AG09309 (cell line): ENCODE data around the gene RASSF4.

Source experiments
- DNase-seq: peaks from one replicate; pipeline ENCODE4 v3.0.0-alpha.2; 2010; ENCODE audit warnings: low read depth
- H3K4me3 ChIP-seq: 2 replicates; pipeline ENCODE4 v1.5.1; 2011; ENCODE audit warnings: mild to moderate bottlenecking, low read depth, low read length, moderate library complexity; ENCODE audit not compliant: control insufficient read depth
- TF ChIP-seq, protein P1 (sequence below): IDR thresholded peaks from 2 replicates; pipeline ENCODE4 v1.5.1; 2011; ENCODE audit warnings: mild to moderate bottlenecking, low read depth, low read length, inconsistent platforms; ENCODE audit not compliant: insufficient read depth, control insufficient read depth; ENCODE audit errors: missing control alignments

Gene RASSF4

DNA sequence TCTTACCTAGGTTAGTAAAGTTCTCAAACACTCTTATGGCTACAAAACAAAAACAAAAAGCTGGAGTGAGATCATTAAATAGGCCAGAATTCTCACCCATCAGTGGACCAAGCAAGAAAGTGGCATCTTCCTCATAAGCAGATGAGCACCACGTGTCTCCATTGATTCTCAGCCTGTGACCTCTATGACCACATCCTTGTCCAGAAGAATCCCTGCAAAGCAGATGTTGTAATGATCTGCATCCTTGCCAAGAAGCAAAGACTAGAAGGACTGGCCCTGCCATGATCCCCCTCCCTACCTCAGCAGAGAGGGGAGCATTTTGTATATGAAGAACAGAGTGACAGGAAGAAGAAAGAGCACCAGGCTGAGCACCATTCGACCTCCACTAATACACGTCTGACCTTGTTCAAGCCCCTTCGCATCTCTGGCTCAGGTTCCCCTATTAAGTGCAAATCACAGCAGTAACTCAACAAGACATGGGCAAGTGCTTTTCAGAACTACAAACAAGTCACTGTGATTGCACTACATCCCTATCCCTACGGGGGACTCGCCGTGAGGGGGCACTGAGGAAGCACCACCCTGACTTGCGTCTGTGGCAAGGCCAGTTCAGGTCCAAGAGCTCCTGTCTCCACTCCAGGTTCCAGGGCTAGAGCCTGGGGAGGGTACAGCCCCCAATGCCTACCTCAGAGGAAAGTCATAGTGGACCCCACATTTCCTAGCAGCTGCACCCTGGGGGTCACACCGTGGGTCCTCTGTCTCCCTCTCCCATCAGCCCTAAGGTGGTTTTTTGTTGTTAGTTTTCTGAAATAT lies 22.2 kb upstream of the RASSF4 start:
- no peak for DNase-seq
- TF ChIP-seq, protein P1, sequence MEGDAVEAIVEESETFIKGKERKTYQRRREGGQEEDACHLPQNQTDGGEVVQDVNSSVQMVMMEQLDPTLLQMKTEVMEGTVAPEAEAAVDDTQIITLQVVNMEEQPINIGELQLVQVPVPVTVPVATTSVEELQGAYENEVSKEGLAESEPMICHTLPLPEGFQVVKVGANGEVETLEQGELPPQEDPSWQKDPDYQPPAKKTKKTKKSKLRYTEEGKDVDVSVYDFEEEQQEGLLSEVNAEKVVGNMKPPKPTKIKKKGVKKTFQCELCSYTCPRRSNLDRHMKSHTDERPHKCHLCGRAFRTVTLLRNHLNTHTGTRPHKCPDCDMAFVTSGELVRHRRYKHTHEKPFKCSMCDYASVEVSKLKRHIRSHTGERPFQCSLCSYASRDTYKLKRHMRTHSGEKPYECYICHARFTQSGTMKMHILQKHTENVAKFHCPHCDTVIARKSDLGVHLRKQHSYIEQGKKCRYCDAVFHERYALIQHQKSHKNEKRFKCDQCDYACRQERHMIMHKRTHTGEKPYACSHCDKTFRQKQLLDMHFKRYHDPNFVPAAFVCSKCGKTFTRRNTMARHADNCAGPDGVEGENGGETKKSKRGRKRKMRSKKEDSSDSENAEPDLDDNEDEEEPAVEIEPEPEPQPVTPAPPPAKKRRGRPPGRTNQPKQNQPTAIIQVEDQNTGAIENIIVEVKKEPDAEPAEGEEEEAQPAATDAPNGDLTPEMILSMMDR: no peak
- no peak overlapping the region for H3K4me3 ChIP-seq

DNA sequence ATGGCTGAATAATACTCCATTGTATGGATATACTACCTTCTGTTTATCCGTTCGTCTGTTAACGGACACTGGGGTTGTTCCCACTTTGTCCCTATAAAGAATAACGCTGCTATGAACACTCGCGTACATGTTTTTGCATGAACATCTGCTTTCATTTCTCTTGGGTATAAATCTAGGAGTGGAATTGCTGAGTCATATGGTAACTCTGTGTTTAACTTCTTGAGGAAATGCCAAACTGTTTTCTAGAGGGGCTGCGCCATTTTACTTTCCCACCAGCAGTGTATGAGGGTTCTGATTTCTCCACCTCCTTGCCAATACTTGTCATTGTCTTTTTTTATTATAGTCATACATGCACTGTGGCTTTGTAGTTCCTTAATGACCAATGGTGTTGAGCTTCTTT lies 20.6 kb upstream of the RASSF4 start:
- TF ChIP-seq, protein P1: no peak
- no peak for DNase-seq
- no peak overlapping the region for H3K4me3 ChIP-seq

DNA sequence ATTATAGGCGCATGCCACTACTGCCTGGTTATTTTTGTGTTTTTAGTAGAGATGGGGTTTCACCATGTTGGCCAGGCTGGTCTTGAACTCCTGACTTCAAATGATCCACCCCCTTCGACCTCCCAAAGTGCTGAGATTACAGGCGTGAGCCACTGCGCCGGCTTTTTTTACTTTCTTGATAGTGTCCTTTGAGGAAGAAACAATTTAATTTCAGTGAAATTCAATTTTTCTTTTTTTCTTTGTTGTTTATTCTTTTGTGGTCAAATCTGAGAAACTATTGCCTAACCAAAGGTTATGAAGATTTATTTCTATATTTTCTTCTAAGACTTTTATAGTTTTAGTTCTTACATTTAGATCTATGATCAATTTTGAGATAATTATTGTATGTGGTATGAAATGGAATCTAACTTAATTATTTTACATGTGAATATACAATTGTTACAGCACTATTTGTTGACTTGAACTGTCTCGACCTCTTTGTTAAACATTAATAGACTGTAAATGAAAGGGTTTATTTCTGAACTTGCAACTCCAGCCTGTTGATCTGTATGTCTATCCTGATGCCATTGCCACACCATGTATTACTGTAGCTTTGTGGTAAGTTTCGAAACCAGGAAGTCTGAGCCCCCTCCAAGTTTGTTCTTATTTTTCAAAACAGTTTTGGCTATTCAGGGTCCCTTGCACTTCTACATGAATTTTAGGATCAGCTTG lies 19.8 kb upstream of the RASSF4 start:
- no peak for DNase-seq
- no peak overlapping the region for H3K4me3 ChIP-seq
- TF ChIP-seq, protein P1: no peak

DNA sequence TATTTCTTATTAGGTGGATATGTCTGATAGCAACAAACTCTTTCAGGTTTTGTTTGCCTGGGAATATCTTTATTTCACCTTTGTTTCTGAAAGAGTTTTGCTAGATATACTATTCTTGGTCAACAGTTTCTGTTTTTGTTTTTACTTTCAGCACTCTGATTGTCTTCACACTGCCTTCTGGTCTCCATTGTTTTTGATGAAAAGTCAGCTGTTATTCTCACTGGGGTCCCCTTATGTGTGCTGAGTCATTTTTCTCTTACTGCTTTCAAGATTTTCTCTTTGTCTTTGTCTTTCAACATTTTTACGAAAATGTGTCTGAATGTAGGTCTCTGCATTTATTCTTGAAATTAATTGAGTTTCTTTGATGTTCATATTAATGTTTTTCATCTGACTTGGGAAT lies 15.2 kb upstream of the RASSF4 start:
- TF ChIP-seq, protein P1: no peak
- no peak for DNase-seq
- no peak overlapping the region for H3K4me3 ChIP-seq

DNA sequence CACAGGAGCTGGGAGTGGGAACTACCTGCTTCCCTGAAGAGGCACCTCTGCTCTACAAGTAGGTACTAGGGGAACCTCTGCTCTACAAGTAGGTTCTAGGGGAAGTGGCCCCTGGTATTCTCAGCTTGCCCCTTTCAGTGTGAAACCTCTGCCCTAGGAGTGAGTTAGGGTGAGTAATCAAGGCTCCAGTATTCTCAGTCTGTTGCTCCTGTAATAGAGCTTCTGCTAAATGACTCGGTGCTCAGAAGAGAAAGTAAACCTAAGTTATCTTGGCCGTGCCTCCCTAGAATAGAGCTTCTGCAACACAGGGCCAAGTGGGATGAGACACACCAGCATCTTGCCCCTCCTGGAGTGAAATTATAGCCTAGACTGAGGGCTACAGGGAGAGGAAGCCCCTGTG lies 13.4 kb upstream of the RASSF4 start:
- no peak overlapping the region for H3K4me3 ChIP-seq
- TF ChIP-seq, protein P1: no peak
- DNase-seq: no peak

DNA sequence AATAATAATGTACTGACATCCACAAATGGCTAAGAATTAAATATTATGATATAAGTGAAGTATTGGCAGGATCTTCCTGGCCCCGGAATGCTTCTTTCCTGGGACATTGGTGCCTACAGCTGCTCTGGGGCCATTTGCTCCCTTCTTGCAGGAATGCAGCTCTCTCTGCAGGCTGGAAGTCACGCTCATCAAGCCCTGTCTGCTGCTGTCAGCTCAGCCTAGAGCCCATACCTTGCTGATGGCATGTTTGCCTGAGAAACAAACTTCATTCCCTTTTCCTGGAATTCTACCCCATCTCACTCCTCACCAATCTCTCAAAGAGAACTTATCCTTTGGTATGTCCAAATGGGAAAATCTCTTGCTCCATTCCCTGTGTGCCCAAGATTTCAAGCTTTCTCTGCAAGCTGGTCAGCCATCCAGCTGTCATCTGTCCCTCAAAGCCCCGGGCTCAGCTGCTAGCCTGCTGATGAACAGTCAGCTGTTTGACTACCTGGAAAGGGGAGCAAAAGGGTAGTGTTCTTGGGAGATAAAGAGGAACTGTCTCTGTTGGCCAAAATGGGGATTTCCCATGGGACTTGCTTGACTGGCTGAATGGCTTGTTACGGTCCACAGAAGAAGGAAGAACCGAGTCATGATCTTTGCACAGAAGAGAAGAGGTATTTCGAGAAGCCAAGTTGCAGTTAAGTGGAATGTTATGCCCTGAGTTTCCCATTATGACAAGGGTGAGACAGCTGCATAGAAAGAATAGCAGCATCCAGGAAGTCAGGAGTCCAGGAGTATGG lies 12.0 kb upstream of the RASSF4 start:
- DNase-seq: no peak
- no peak overlapping the region for H3K4me3 ChIP-seq
- TF ChIP-seq, protein P1: no peak
